ENCODE measurements around the gene POMT2.

DNA sequence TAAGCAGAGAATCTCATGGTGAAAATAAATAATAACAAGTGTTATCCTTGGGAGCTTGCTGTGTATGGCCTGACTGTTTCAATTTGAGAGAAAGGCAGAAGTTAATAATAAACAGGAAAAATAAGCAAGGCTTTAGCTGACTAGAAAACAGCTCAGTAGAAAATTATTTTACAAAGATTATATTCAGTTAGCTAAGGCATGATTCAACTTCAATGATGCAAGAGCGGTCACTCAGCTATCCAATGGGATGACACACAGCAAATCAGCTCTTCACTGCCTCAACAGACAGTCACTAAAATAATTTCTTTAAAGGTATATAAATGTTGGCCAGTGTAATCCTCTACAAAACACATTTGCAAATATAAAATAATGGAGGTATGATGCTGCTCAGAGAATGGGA lies 18.7 kb upstream of the POMT2 start:
- TF ChIP-seq, protein P1, sequence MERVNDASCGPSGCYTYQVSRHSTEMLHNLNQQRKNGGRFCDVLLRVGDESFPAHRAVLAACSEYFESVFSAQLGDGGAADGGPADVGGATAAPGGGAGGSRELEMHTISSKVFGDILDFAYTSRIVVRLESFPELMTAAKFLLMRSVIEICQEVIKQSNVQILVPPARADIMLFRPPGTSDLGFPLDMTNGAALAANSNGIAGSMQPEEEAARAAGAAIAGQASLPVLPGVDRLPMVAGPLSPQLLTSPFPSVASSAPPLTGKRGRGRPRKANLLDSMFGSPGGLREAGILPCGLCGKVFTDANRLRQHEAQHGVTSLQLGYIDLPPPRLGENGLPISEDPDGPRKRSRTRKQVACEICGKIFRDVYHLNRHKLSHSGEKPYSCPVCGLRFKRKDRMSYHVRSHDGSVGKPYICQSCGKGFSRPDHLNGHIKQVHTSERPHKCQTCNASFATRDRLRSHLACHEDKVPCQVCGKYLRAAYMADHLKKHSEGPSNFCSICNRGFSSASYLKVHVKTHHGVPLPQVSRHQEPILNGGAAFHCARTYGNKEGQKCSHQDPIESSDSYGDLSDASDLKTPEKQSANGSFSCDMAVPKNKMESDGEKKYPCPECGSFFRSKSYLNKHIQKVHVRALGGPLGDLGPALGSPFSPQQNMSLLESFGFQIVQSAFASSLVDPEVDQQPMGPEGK (CRISPR knock-in tag; IDR thresholded peaks at IDR 0.05; ENCODE audit: borderline replicate concordance), result no peak
- TF ChIP-seq ARNTL (CRISPR knock-in tag; IDR thresholded peaks at IDR 0.05; ENCODE audit: borderline replicate concordance, low read depth) (no peak), RARB (CRISPR knock-in tag; IDR thresholded peaks at IDR 0.05) (no peak), TCF4 (CRISPR knock-in tag; IDR thresholded peaks at IDR 0.05; ENCODE audit: borderline replicate concordance) (no peak), ZNF70 (CRISPR knock-in tag; IDR thresholded peaks at IDR 0.05) (no peak), GLIS3 (CRISPR knock-in tag; IDR thresholded peaks at IDR 0.05) (no peak), ZFP30 (CRISPR knock-in tag; IDR thresholded peaks at IDR 0.05) (no peak), CSDC2 (CRISPR knock-in tag; IDR thresholded peaks at IDR 0.05) (no peak), TOX (CRISPR knock-in tag; IDR thresholded peaks at IDR 0.05; ENCODE audit: borderline replicate concordance) (no peak), ZC3H10 (CRISPR knock-in tag; IDR thresholded peaks at IDR 0.05) (no peak), ISL1 (CRISPR knock-in tag; IDR thresholded peaks at IDR 0.05) (no peak), ZNF565 (CRISPR knock-in tag; conservative IDR thresholded peaks at IDR 0.05; ENCODE audit: low read depth) (no peak)
- TF ChIP-seq, protein P2, sequence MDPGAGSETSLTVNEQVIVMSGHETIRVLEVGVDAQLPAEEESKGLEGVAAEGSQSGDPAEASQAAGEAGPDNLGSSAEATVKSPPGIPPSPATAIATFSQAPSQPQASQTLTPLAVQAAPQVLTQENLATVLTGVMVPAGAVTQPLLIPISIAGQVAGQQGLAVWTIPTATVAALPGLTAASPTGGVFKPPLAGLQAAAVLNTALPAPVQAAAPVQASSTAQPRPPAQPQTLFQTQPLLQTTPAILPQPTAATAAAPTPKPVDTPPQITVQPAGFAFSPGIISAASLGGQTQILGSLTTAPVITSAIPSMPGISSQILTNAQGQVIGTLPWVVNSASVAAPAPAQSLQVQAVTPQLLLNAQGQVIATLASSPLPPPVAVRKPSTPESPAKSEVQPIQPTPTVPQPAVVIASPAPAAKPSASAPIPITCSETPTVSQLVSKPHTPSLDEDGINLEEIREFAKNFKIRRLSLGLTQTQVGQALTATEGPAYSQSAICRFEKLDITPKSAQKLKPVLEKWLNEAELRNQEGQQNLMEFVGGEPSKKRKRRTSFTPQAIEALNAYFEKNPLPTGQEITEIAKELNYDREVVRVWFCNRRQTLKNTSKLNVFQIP (CRISPR knock-in tag; IDR thresholded peaks at IDR 0.05; ENCODE audit: borderline replicate concordance, low read depth), result no peak
- TF ChIP-seq, protein P3, sequence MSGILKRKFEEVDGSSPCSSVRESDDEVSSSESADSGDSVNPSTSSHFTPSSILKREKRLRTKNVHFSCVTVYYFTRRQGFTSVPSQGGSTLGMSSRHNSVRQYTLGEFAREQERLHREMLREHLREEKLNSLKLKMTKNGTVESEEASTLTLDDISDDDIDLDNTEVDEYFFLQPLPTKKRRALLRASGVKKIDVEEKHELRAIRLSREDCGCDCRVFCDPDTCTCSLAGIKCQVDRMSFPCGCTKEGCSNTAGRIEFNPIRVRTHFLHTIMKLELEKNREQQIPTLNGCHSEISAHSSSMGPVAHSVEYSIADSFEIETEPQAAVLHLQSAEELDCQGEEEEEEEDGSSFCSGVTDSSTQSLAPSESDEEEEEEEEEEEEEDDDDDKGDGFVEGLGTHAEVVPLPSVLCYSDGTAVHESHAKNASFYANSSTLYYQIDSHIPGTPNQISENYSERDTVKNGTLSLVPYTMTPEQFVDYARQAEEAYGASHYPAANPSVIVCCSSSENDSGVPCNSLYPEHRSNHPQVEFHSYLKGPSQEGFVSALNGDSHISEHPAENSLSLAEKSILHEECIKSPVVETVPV (CRISPR knock-in tag; IDR thresholded peaks at IDR 0.05), result no peak

All from SK-N-SH treated with all-trans-retinoic acid at 6 μM for 48 hours (cell line).